OCI-LY3 (cell line): ENCODE data around the gene B4GALNT1.

ENCODE experiments used
- H2AFZ ChIP-seq: fragments of 200-600, 300-600 bp; shearing (Covaris generic); 2 replicates; pipeline ENCODE4 v1.6.0; 2014; ENCODE audit warnings: antibody characterized with exemption, low read depth, low read length
- H3K27ac ChIP-seq: fragments of 200-600, 300-600 bp; sonication (generic); 2 replicates; pipeline ENCODE4 v1.5.1; 2014; ENCODE audit warnings: mild to moderate bottlenecking, low read length, moderate library complexity, mixed read lengths
- H3K27me3 ChIP-seq: fragments of 200-600, 300-600 bp; sonication (generic); 2 replicates; pipeline ENCODE4 v1.6.1; 2014; ENCODE audit warnings: low read depth, low read length, mixed read lengths
- H3K36me3 ChIP-seq: fragments of 200-600, 300-600 bp; sonication (generic); replicated peaks from 2 replicates; pipeline ENCODE3; 2014; ENCODE audit warnings: low read depth, low read length, mixed read lengths
- H3K4me1 ChIP-seq: fragments of 300-600, 200-600 bp; sonication (generic); 2 replicates; pipeline ENCODE4 v1.6.1; 2014; ENCODE audit warnings: low read length, mixed read lengths
- H3K4me2 ChIP-seq: fragments of 200-600, 300-600 bp; sonication (generic); 2 replicates; pipeline ENCODE4 v1.6.1; 2014; ENCODE audit warnings: low read length, mixed read lengths
- H3K4me3 ChIP-seq: fragments of 300-600, 200-600 bp; sonication (generic); 2 replicates; pipeline ENCODE4 v1.5.1; 2014; ENCODE audit warnings: antibody characterized with exemption, mild to moderate bottlenecking, low read length, moderate library complexity
- H3K79me2 ChIP-seq: fragments of 300-600, 200-600 bp; shearing (Covaris generic); 2 replicates; pipeline ENCODE4 v1.6.1; 2014; ENCODE audit warnings: mild to moderate bottlenecking, low read length, mixed read lengths
- H3K9ac ChIP-seq: fragments of 300-600, 200-600 bp; shearing (Covaris generic); 2 replicates; pipeline ENCODE4 v1.6.0; 2014; ENCODE audit warnings: mild to moderate bottlenecking, low read length, moderate library complexity
- H3K9me3 ChIP-seq: fragments of 200-600, 300-600 bp; shearing (Covaris generic); 2 replicates; pipeline ENCODE4 v1.6.1; 2014; ENCODE audit warnings: low read length, mixed read lengths; ENCODE audit not compliant: insufficient read depth
- H4K20me1 ChIP-seq: fragments of 200-600, 300-600 bp; sonication (generic); 2 replicates; pipeline ENCODE4 v1.6.1; 2016; ENCODE audit warnings: low read length, mixed read lengths; ENCODE audit not compliant: insufficient read depth
- EZH2phosphoT487 ChIP-seq: fragments of 200-600 bp; shearing (Covaris generic); IDR thresholded peaks from 2 replicates; pipeline ENCODE4 v1.6.1; 2018; ENCODE audit warnings: antibody characterized with exemption, mixed run types, low read depth
- TF ChIP-seq, protein P1 (sequence below): fragments of 200-600, 300-600 bp; sonication (generic); IDR thresholded peaks from 2 replicates; pipeline ENCODE4 v1.5.1; 2014; ENCODE audit warnings: antibody characterized with exemption, low read length, low read depth

Gene B4GALNT1

DNA sequence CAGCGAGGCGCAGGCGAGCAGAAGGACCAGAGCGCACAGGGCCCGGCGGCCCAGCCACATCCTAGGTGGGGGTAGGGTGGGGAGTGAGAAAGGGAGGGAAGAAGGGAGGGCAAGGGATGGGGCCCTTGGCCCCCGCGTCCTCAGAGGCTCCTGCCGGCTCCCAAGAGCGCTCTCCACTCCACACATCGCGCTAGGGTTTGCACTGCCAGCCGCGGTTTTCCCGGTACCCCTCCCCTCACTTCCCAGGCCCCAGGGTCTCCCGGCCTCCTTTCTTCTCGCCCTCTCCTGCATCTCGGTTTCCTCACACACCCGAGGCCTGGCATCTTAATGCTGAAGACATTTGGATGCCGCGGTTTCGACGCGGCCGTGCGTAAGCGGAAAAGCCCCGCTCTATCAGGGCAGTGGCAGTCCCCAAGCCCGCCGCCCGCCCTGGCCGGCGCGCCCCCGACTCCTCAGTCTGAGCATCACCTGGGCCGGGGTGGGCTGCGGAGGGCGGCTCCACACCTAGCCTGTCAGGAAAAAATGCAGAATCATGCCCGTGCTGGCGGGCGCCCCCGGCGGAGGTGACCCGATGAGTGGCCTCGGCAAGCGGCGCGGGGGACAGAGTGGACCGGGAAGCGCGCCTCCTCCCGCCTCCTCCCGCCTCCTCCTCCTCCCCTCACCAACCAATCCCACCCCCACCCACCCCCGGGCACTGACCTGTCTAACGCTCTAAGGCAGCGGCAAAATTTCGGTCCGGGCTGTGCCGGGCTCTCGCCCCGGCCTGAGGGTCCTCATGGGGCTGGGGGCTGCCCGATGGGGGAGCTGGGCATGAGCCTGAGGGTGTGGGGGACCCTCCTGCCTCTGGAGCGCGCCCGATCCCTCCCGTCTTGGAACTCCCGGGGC lies 686 bp downstream of the B4GALNT1 start:
- no peaks in the 10 kb centered on the region for H3K9me3 ChIP-seq
- H3K27ac ChIP-seq: no peak overlapping the region
- TF ChIP-seq, protein P1, sequence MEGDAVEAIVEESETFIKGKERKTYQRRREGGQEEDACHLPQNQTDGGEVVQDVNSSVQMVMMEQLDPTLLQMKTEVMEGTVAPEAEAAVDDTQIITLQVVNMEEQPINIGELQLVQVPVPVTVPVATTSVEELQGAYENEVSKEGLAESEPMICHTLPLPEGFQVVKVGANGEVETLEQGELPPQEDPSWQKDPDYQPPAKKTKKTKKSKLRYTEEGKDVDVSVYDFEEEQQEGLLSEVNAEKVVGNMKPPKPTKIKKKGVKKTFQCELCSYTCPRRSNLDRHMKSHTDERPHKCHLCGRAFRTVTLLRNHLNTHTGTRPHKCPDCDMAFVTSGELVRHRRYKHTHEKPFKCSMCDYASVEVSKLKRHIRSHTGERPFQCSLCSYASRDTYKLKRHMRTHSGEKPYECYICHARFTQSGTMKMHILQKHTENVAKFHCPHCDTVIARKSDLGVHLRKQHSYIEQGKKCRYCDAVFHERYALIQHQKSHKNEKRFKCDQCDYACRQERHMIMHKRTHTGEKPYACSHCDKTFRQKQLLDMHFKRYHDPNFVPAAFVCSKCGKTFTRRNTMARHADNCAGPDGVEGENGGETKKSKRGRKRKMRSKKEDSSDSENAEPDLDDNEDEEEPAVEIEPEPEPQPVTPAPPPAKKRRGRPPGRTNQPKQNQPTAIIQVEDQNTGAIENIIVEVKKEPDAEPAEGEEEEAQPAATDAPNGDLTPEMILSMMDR: no peak
- TF ChIP-seq EZH2phosphoT487: no peak
- peak overlapping the region; percentile 95 for H3K4me2 ChIP-seq
- no peaks in the 10 kb centered on the region for H4K20me1 ChIP-seq
- H3K36me3 ChIP-seq: no peaks in the 10 kb centered on the region
- peak overlapping the region; percentile 75 for H3K9ac ChIP-seq
- peak overlapping the region; percentile 88 for H3K4me3 ChIP-seq
- no peaks in the 10 kb centered on the region for H3K27me3 ChIP-seq
- H3K79me2 ChIP-seq: no peaks in the 10 kb centered on the region
- H2AFZ ChIP-seq: peak overlapping the region; percentile 84
- H3K4me1 ChIP-seq: peaks cover 8% of the 10 kb centered on the region; the same call in 1 of the 2 replicates

DNA sequence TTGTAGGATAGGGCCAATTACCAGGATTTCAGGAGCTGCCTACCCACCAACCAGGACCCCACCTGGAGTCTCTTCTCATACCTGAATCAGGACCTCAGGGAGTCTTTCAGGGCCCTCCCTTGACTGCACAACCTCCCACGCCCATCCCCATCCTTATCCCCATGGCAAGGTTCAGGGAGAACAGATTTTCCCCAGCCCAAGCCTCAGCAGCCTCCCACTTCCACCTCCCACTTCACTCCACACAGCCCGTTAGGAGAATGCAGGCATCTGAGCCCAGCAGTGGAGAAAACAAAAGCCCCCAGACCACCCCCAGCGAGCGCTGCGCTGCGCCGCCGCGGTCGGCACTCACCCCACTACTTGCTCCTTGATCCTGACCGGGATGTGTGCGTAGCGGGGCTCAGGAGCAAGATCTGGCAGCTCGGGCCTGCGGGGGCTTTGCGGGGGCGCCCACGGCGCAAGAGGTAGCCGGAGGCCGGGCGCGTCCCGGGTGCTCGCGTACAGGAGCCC lies 1.4 kb downstream of the B4GALNT1 start:
- Histone ChIP-seq H3K9me3 (no peaks in the 10 kb centered on the region), H3K27me3 (no peaks in the 10 kb centered on the region), H3K27ac (no peak overlapping the region), H3K4me2 (peak overlapping the region; percentile 95; the same call in 1 of the 2 replicates), H3K4me1 (peaks cover 8% of the 10 kb centered on the region; the same call in 1 of the 2 replicates), H3K36me3 (no peaks in the 10 kb centered on the region), H3K4me3 (no peak overlapping the region), H4K20me1 (no peaks in the 10 kb centered on the region), H3K79me2 (no peaks in the 10 kb centered on the region), H3K9ac (no peak overlapping the region), H2AFZ (no peak overlapping the region)
- no peak for TF ChIP-seq EZH2phosphoT487

DNA sequence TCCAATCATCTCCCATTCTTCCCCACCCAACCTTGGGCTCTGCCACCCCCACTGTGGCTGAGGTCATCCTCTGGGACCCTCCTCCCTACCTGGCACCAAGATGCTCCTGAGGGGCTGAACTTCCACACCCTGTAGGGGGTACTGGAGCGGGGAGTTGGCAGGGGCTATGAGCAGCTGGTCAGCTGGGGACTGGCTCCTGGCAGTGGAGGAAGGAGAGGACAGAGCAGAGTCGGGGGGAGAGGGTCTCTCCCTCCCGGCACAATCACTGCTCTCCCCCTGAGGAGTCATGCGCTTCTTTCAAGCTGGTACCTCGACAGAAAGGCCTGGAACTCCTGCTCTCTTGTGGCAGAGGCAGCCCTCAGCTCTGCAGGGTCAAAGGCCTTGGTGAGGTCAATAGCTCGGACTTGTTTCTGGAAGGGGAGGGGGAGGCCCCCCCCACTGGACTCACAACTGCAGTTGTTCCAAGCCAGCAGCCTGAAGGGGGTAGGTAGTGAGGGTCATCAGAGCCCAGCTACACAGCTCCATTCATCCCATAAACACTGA lies 2.0 kb downstream of the B4GALNT1 start:
- Histone ChIP-seq H3K36me3 (no peaks in the 10 kb centered on the region), H4K20me1 (no peaks in the 10 kb centered on the region), H3K9me3 (no peaks in the 10 kb centered on the region), H3K27me3 (no peaks in the 10 kb centered on the region), H3K4me1 (peaks cover 8% of the 10 kb centered on the region; the same call in 1 of the 2 replicates), H3K4me2 (no peak overlapping the region), H3K9ac (no peak overlapping the region), H3K4me3 (no peak overlapping the region), H2AFZ (no peak overlapping the region), H3K27ac (no peak overlapping the region), H3K79me2 (no peaks in the 10 kb centered on the region)
- no peak for TF ChIP-seq EZH2phosphoT487
- TF ChIP-seq, protein P1: no peak

DNA sequence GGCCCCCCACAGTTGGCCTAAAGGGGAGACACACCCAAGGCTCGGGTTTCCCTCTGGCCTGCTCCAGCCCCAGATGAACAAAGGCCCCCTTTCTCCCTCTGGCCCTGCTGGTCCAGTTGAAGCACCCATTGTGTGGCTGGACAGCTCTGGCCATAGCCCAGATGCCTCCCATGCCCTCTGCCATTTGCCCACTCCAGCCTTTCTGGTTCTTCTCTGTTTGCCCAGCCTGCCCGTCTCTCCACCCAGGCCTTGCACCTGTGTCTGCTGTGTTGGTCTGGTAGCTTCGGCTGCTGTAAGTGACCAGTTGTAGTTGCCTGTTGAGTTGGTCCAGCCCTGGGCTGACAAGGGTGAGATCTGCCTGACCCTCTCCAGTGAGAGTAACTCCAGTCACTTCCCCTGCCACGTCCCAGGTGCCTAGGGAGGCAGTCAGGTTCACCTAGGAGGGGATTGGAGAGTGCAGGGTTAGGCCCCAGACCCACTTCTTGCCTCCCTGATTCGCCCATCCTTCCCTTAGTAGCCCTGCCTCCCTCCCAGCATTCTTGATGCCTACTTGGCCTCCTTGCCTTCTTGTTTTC lies 3.0 kb downstream of the B4GALNT1 start:
- no peaks in the 10 kb centered on the region for H3K27me3 ChIP-seq
- TF ChIP-seq, protein P1: no peak
- TF ChIP-seq EZH2phosphoT487: no peak

More for the DNA sequence above, 3.0 kb downstream of the B4GALNT1 start:
- H3K4me3 ChIP-seq: no peak overlapping the region
- H3K36me3 ChIP-seq: no peaks in the 10 kb centered on the region
- H3K9ac ChIP-seq: no peak overlapping the region
- H4K20me1 ChIP-seq: no peaks in the 10 kb centered on the region
- H3K9me3 ChIP-seq: no peaks in the 10 kb centered on the region
- H3K4me1 ChIP-seq: peaks cover 8% of the 10 kb centered on the region; the same call in 1 of the 2 replicates
- no peak overlapping the region for H2AFZ ChIP-seq
- no peaks in the 10 kb centered on the region for H3K79me2 ChIP-seq
- no peak overlapping the region for H3K4me2 ChIP-seq
- no peak overlapping the region for H3K27ac ChIP-seq
